Measurements from ENCODE around the gene PYGM.

- no peak for TF ChIP-seq EP300 (IDR thresholded peaks at IDR 0.05; ENCODE audit: borderline replicate concordance)
- no peak for TF ChIP-seq RAD21 (IDR thresholded peaks at IDR 0.05; ENCODE audit: low read depth)
- no peak for TF ChIP-seq MAX (IDR thresholded peaks at IDR 0.05)
- no peak for TF ChIP-seq REST (IDR thresholded peaks at IDR 0.05; ENCODE audit: low read depth)
These were observed 43.5 kb upstream of the PYGM start, which contains the start of gene MAP4K2 for GRCh38 chr11:64803158-64803845.
